GM06990 (cell line): Measurements from ENCODE around the gene NOX1.
"Not testable (repeated sequence)": the region's sequence is repeated elsewhere in the genome, so short reads cannot be mapped to it uniquely, and the experiment has no call there.

Experiments
- DNase-seq: peaks from one replicate; pipeline ENCODE4 v3.0.0-alpha.2; 2011; ENCODE audit not compliant: insufficient read length; ENCODE audit errors: extremely low read depth
- H3K27me3 ChIP-seq: replicated peaks from 2 replicates; pipeline ENCODE4 v1.6.0; 2011; ENCODE audit warnings: low read length; ENCODE audit not compliant: control insufficient read depth, insufficient read depth
- H3K36me3 ChIP-seq: 2 replicates; pipeline ENCODE4 v1.5.1; 2011; ENCODE audit warnings: low read length; ENCODE audit not compliant: control insufficient read depth, insufficient read depth
- H3K4me3 ChIP-seq: replicated peaks from 2 replicates; pipeline ENCODE4 v1.5.1; 2011; ENCODE audit warnings: low read depth, mild to moderate bottlenecking, control low read depth, low read length
- TF ChIP-seq, protein P1 (sequence below): IDR thresholded peaks from 2 replicates; pipeline ENCODE4 v1.5.1; 2011; ENCODE audit warnings: low read length, control low read depth, mild to moderate bottlenecking, inconsistent platforms; ENCODE audit not compliant: insufficient read depth, poor library complexity, severe bottlenecking

NOX1 gene

GRCh38 chrX:100798484-100799214 is 75.5 kb downstream of the NOX1 start:
- H3K36me3 ChIP-seq = no peaks in the 10 kb centered on the region
- no peak overlapping the region for H3K4me3 ChIP-seq
- DNase-seq = no peak
- TF ChIP-seq, protein P1, sequence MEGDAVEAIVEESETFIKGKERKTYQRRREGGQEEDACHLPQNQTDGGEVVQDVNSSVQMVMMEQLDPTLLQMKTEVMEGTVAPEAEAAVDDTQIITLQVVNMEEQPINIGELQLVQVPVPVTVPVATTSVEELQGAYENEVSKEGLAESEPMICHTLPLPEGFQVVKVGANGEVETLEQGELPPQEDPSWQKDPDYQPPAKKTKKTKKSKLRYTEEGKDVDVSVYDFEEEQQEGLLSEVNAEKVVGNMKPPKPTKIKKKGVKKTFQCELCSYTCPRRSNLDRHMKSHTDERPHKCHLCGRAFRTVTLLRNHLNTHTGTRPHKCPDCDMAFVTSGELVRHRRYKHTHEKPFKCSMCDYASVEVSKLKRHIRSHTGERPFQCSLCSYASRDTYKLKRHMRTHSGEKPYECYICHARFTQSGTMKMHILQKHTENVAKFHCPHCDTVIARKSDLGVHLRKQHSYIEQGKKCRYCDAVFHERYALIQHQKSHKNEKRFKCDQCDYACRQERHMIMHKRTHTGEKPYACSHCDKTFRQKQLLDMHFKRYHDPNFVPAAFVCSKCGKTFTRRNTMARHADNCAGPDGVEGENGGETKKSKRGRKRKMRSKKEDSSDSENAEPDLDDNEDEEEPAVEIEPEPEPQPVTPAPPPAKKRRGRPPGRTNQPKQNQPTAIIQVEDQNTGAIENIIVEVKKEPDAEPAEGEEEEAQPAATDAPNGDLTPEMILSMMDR = no peak
- no peaks in the 10 kb centered on the region for H3K27me3 ChIP-seq

GRCh38 chrX:100797359-100797758 is 76.8 kb downstream of the NOX1 start:
- Histone ChIP-seq H3K27me3 (no peaks in the 10 kb centered on the region), H3K36me3 (no peaks in the 10 kb centered on the region), H3K4me3 (no peak overlapping the region)
- TF ChIP-seq, protein P1 = no peak
- DNase-seq = no peak

DNA sequence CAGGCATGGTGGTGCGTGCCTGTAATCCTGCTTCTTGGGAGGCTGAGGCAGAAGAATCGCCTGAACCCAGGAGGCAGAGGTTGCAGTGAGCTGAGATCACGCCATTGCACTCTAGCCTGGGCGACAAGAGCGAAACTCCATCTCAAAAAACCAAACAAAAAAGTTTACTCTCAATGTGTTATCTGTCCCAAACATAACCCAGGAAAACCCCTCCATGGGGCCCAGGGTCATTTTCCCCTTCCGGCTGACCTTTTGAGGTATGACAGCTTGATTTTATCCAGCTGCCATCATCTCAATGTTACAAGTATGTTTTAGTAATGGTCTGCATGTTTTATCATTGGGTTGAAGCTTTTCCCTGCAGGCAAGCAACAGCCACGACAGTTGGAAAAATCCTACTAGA is 77.8 kb downstream of the NOX1 start:
- H3K36me3 ChIP-seq, H3K4me3 ChIP-seq, DNase-seq, H3K27me3 ChIP-seq: not testable (repeated sequence)
